ENCODE data around the gene LACRT.
A peak's percentile ranks its signal among the peaks of the same experiment; 100 is the strongest.
"Not testable (repeated sequence)": the region's sequence is repeated elsewhere in the genome, so short reads cannot be mapped to it uniquely, and the experiment has no call there.

The LACRT gene, protein sequence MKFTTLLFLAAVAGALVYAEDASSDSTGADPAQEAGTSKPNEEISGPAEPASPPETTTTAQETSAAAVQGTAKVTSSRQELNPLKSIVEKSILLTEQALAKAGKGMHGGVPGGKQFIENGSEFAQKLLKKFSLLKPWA

DNA sequence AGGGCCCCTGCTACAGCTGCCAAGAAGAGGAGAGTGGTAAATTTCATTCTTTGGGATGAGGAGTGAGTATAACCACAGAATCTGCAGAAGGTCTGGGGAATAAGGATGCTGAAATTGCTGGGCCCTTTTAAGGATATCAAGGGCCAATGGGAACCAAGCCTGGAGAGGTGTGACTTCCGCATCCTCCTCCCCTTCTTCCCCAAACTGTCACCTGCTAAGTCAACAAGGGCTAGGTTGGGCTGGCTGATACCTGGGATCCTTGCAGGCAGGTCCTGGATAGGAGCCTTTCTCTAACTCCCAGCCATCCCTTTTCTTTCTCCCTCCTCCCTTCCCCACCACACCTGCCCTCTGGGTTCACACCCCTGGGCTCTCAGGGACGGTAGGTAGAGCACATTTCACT, at the start of gene LACRT:
TSS of gene LACRT (minus strand) at position 101 of the 400 bp plus-strand sequence. CDS start at position 47, 54 bp downstream.
- DNase-seq = peak; percentile 12

DNA sequence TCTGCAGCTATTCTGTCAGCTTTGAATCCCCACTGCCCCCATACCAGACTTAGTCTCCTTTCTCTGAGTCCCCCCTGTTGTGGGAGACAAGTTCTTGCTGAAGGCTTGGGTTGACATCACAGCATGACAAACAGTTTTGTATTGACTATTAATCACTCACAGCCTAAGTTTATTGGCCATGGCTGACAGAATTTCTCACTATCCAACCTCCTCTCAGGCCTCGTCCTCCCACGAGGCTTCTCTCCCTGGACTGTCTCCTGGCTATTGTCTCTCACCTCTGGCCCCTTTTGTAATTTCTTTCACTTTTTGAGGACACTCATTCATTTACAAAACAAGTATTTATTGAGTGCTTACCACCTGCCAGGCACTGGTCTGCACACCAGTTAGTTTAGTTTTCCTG, 48.7 kb upstream of the LACRT start:
- no peak for DNase-seq

DNA sequence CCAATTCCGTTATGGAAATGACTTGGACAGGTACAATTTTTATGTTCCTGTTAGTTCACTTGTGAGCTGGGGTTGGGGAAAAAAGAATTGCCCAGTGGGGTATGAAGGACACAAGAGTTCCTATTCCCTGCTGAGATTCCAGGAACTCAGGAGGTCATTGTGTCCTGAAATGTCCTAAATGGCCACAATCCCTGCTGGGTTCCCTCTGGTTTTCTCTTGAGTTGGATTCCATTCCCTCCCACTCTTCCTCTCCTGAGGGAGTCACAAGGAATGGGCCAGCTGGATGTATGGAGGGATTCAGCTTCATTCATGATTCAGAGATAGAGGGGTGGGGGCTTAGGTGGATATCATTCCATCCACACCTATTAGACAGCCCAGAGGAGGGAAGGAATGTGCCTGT, 48.0 kb upstream of the LACRT start:
- no peak for DNase-seq

DNA sequence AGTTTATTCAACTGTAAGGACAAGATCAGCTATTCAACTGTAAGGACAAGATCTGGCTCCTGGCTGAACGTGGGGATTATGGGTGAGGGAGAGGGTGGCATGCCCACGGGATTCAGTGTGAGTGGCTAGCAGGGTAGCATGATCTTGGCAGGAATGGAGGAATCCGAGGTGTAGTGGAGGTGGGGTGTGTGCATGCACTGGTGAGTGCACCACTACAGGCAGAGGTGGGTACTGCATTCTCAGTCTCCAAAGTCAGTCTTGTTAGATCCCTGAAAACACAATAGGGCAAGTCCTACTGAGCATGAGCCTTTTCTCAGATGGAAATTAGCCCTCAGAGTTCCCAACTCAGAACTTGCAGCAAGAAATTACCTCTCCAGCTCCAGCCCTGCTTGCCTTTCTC, 45.7 kb upstream of the LACRT start:
- peak; percentile 57 for DNase-seq

DNA sequence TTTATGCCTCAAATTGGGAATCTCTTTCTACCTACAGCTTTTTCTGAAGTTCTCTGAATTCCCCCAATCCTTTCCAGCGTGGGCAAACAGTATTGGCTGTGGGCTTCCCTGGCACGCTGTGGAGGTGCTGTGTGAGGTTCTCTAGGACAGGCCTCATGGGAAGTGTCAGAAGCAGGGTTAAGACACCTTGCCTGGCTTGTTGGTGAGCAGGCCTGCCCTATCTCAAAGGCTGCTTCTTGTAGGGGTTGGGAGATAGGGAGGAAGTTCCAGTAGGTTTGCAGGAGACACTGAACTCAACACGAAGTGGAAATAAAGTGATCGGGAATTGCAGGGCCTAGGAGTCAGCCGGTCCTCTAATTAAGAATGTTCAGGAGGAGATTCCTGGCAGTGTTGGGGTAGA, 43.4 kb upstream of the LACRT start:
- no peak for DNase-seq

DNA sequence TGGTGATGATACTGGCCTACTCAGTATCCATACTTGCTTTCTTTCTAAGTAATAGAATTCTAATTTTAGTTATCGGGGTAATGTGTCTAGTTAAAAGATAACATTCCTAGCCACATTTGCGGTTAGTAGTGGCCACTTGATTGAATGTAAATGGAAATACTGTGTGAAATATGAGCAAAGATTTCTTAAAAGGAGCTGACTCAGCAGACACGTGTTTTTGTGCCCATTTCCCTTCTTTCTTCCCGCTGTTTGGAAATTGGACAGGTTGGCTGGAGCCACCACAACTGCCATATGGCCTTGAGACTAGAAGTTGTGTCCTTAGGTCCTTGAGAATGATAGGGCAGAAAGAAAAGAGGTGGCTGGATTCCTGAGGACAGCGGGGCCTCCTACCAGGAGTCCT, 33.2 kb upstream of the LACRT start:
- DNase-seq = no peak

DNA sequence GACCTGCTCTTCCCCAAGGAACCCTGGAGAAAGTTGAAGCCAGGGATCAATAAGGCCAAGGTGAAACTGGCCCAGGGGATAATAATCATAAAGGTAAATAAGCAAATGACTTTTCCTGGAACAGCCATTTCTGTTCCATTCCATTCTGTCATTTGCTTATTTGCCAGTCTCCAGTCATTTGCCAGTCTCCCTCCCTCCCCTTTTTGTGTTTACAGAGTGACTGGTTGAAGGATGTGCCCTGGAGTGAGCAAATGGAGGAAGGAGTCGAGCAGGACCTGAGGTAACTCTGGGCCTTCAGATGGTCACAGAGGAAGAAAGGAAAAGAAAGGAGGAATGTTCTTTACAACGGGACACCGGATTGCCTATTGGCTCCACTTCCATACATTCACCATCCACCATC, 31.3 kb upstream of the LACRT start:
- DNase-seq = no peak

DNA sequence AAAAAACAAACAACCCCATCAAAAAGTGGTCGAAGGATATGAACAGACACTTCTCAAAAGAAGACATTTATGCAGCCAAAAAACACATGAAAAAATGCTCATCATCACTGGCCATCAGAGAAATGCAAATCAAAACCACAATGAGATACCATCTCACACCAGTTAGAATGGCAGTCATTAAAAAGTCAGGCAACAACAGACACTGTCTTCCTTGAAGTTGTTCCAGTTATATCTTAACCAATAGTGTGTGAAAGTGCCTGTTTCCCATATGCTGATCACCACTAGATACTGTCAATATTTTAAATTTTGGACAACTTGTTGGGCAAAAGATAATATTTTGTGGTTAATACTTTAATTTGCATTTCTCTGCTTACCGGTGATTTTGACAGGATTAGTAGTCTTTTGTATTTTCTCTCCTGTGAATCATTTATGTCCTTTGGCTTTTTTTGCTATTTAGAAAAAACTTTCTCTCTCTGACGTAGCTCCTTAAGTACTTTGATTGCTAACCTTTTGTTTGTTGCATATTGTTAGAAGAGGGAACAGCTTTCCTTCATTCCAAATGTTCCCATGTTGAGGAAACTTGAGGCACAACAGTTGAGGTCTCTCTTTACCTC, 30.4 kb upstream of the LACRT start:
- not testable (repeated sequence) for DNase-seq

DNA sequence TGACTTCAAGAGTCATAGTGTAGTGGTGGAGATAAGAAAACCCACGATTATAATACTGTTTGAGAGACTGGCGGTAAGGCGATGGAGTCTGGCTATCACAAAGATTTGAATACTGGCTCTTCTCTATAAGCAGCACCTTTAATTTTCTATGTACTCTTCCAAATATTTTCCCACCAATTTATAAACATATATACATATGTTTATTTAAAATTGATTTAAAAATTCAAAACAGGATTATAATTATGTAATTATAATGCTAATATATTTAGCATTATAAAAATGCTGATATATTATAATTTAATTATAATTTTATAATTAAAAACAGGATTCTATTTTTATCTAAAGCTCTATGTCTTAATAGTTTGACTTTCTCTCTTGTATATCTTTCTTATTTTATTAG, 28.9 kb upstream of the LACRT start:
- DNase-seq = no peak

DNA sequence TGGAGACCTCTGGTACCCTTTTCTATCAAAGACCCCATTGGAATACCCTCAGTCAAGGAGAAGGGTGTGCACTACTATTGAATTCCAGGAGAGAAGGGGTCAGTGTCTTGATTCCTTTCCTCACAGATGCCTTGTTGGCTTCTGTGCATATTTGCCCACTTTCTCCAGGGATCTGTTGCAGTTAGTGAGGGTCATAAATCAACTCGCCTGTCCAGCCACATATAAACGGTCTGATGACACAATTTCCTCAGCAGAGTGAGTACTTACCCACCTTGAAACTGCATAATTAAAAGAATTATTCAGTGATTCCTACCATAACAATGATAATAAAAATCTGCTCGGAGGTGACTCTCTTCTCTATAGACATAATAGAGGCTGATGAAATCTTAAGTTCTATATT, 27.3 kb upstream of the LACRT start:
- no peak for DNase-seq

DNA sequence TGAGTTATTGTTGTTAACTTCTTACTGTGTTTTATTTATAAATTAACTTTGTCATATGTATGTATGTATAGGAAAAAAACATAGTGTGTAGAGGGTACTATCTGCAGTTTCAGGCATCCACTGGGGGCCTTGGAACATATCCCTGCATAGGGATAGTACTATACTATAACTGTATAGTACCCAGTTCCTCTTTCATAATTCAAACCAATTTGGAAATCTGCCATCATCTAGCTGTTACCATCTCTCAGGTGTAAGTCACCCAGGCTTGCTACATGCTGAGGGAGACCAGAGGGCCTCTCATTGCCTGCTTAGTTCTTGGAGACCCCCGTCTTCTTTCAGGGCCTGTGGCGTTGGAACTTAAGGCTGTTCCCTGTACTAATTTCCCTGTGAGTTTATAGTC, 26.4 kb upstream of the LACRT start:
- no peak for DNase-seq

DNA sequence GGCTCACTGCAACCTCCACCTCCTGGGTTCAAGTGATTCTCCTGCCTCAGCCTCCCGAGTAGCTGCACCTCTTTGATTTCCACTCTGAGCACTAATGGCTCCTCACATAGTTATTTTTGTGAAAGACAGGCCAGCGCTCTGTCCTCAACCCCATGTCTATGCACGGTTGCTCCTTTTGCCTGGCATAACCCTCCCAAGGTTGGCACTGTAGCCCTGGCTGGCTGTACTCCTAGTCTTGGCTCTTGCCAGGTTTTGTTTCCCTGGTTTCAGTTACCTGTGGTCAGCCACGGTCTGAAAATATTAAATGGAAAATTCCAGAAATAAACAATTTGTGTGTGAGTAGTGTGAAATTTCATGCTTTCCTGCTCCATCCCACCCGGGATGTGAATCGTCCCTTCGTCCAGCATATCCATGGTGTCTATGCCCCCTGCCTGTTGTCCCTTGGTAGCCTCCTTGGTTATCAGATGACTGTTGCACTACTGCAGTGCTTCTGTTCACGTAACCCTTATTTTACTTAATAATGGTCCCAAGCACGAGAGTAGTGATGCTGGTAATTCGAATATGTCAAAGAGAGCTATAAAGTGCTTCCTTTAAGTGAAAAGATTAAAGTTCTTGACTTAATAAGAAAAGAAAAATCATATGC, 25.7 kb upstream of the LACRT start:
- no peak for DNase-seq

DNA sequence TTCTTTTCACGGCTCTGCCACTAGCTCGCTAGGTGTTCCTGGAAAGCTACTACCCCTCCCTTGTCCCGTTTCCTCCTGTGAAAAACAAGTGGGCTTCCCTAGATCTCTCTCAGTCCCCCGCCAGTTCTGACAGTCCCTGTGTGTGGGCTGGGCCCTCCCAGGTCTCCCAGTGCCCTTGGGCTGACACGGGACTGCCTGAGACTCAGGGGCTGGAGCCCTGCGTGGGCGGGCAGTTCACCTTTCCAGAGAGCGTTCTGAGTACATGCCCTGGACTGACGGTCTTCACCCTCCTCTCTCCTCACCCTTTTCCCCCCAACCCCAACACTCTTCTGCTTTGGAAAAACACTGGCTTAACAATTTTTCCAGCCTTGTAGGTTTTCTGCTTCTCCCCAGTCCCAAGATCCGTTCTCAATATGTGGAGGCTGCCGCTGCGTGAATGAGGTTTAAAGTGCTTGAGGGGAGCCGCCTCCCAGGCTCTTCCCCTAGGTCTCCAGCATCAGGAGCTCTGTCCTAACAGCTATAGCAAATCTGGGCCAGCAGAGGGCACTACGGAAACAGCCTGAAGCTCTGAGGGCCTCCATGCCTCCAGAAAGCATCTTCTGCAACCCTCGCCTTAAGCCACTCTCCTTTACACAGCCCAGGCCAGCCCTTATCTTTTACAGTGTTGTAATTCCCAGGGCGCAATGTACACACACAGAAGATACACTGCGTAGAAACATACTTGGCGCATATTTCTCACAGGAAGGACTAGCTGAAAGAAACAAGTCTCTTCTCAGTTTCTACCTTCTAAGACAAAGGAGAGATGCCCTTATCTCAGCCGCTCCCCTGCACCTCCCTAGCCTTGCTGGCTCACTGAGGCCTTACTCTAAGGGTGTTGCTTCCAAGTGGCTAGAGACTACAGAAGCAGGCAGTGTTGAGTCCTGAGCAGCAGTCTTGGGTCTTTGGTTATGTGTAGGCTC, 23.9 kb upstream of the LACRT start:
- DNase-seq = peak; percentile 68

DNA sequence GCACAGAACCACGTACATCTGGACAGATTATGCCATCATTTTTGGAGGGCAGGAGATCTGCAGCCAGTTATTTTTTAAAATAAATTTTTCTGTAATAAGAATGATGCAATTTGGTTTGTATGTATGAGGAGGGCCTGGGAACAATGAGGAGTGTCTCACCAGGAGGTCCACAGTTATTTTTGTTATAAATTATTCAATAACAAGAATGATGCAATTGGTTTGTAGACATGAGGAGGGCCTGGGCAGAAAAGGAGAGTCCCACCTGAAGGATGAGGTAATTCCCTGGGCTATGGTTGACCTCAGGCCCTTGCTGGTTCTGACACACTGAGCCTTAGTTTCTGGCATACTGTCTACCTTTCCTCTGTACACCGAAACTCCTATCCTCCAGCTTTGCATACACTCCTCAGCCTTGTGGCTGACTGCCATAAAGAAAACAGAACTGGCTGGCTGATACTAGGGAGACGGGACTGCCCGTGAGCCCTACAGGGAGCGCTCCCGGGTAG, 22.5 kb upstream of the LACRT start:
- DNase-seq = no peak

DNA sequence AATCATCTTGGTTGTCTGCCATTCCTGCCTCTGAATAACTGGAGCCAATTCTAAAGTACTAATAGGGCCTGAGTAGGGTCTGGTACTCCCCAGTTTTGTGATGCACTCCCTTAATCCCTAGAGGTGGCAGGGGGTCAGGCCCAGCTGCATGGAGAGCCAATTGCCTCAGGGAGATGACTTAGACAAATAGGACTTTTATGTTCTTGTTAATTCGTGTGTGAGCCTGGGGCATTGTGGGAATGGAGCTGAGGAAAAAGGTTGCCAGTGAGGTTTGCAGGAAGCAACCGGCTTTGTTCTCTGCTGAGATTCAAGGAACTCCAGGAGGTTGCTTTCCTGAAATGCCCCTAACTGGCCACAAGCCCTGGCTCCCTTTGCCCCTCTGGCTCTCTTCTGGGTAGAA, 20.2 kb upstream of the LACRT start:
- no peak for DNase-seq

DNA sequence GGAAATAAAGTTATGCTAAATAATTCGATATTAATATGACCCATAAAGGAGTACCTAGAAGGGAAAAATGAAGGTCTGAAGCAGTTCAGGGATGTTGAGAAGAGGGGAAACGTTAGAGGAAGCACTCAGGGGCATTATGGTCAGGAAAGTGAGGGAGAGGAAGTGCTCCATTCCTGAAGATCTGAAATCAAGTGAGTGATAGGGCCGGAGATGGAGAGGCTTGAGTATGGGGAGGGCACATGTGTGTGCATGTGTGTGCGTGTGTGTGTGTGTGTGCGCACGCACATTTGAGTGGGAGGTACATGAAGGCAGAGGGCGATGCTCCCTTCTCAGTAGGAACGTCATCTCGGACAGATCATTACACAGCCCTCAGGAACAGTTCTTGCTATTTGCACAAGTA, 18.3 kb upstream of the LACRT start:
- DNase-seq = no peak

DNA sequence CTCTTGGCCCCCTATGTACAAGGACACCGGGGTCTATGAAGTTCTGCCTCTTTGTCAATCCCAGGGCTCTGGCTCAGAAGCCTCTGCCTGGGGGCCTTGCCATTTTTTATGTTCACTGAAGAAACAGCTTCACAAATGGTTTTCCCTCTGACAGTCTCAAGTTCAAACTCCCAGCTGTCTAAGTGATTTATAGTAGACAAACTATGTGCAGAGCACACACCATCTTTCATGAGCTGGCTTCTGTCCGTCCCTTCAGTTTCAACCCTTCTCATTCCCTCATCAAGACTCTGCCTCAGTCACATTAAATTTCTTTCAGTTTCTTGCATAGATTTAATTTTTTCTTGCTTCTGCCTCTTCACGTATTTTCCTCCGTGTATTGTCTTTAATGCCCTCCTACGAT, 16.2 kb upstream of the LACRT start:
- no peak for DNase-seq

DNA sequence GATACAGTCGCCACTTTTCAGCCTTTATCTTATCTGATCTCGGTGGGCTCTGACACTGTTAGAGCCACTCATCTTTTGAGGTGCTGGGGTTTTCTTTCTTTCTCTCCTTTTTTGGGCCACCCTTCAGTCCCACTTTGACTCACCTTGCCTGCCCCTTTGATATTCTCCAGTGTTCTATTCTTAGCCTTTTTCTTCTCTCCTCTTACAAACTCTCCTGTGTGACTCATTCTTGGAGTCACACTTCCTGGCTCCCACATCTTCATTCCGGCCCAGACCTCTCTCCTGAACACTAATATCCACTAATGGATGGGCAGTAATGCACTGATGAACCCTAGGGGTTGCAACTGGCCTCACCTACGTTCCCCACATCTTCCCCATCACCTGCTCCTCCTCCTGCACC, 15.7 kb upstream of the LACRT start:
- no peak for DNase-seq

DNA sequence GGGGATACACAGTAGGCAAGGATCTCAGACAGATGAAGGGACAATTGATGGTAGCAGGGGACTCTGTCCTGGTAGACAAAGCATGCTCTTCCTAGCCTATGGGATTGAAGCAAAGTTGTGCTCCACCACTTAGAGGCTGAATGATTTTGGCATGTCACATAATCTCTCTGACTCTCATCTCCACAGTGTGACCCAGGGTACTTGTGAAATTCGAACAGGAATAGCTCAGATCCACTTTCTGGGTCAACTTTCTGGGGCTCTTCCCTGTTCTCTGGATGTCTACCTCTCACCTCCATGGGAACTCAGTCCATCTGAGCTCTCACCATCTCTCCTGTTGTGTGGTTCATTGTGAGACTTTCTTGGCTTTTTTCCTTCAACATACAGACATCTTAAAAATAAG, 15.1 kb upstream of the LACRT start:
- DNase-seq = no peak

DNA sequence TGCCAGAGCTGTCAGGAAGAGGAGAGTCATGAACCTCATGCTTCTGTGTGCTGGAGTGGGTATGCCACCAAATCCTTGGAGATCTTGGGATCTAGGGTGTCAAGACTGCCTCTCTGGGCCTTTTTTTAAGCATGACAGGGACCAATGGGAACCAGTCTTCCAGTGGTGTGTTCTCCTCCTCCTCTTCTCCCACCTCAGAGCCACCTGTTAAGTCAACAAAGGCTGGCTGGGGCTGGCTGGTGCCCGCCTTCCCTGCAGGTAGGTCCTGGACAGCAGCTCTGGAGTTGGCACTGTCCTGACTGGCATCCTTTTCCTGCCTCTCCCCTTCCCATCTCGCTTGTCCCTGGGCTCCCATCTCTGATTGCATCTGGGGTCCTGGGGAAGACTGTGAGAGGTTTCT, 13.6 kb upstream of the LACRT start, which contains the start of gene DCD:
TSS of gene DCD (minus strand) at position 101 of the 400 bp plus-strand sequence. CDS start at position 39, 62 bp downstream.
- DNase-seq = no peak

DNA sequence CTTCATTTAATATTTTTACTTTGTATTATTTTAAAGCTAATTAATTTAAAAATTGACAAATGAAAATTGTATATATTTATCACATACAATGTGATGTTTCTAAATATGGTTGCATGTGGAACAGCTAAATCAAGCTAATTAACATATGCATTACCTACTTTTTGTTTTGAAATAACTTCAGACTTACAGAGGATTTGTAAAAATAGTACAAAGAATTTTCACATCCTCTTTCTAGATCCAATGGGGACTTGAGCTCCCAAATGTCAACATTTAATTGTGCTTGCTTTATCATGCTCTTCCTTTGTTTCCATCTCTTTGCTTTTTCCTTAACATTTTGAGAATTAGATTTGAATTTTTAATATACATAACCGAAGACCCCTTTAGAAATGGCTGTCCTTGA, 6.9 kb upstream of the LACRT start:
- no peak for DNase-seq

DNA sequence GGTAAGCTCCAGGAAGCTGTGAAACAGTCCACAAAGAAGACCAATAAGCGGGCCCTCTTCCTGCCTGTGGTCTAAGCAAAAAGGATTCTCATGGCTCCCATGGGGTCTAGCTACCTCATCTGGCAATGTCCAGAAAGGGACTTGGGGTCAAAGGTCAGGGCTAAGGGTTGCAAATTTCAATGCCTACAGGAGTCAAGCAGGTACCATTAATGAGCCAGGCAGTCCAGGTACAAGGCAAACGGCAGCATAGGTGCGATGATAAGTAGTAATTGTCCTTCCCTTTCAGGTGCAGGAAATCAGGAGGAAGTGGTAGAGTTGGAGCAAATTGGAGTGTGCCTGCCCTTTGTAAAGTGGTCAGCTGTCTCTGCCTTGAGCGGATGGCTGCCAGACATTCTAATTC, 6.4 kb upstream of the LACRT start:
- no peak for DNase-seq

DNA sequence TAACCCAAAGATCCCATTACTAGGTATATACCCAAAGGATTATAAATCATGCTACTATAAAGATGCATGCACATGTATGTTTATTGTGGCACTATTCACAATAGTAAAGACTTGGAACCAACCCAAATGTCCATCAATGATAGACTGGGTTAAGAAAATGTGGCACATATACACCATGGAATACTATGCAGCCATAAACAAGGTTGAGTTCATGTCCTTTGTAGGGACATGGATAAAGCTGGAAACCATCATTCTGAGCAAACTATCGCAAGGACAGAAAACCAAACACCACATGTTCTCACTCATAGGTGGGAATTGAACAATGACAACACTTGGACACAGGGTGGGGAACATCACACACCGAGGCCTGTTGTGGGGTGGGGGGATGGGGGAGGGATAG, 4.4 kb upstream of the LACRT start:
- DNase-seq = not testable (repeated sequence)
